ENCODE measurements around the gene AGK.

DNA sequence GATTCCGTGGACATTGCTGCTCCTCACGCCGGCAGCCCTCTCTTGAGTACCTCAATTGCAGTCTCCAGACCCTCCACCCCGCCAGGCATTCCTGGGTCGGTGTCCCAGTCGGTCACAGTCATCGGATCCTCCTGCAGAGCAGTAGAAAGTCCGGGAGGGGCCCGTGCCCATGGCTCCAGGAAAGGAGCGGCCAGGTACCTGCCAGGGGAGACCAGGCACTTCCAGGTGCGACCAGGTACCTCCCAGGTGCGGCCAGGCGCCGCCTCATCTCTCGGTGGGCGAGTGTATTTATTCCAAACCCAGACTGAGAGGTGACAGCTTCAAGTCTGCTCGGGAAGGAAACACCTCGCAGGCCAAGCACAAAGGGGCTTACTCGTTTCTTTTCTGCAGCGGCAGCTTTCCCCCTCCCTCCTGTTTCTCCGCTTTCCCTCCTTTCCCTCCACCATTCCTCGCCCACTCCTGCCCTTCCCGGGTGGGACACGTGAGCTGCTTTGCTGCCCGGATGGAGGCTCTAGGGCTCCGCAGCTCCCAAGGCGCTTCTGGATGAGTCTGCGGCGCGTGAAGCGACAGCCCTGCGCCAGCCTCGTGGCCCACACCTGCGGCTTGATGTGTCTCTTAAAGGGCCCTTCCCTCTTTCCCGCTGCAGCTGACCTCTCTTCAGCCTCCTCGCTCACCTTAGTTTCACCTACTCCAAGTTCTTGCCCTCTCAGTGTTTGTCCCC, 39.4 kb upstream of the AGK start:
- no peak for TF ChIP-seq ISL1 (CRISPR knock-in tag; IDR thresholded peaks at IDR 0.05)
- TF ChIP-seq PATZ1 (CRISPR knock-in tag; IDR thresholded peaks at IDR 0.05; ENCODE audit: borderline replicate concordance), result no peak
- no peak for TF ChIP-seq ZNF565 (CRISPR knock-in tag; conservative IDR thresholded peaks at IDR 0.05; ENCODE audit: low read depth)
- no peak for TF ChIP-seq CSDC2 (CRISPR knock-in tag; IDR thresholded peaks at IDR 0.05)
- TF ChIP-seq, protein P1, sequence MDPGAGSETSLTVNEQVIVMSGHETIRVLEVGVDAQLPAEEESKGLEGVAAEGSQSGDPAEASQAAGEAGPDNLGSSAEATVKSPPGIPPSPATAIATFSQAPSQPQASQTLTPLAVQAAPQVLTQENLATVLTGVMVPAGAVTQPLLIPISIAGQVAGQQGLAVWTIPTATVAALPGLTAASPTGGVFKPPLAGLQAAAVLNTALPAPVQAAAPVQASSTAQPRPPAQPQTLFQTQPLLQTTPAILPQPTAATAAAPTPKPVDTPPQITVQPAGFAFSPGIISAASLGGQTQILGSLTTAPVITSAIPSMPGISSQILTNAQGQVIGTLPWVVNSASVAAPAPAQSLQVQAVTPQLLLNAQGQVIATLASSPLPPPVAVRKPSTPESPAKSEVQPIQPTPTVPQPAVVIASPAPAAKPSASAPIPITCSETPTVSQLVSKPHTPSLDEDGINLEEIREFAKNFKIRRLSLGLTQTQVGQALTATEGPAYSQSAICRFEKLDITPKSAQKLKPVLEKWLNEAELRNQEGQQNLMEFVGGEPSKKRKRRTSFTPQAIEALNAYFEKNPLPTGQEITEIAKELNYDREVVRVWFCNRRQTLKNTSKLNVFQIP (CRISPR knock-in tag; IDR thresholded peaks at IDR 0.05; ENCODE audit: borderline replicate concordance, low read depth), result no peak
- TF ChIP-seq ZFP3 (CRISPR knock-in tag; IDR thresholded peaks at IDR 0.05), result no peak
- no peak for TF ChIP-seq ARNTL (CRISPR knock-in tag; IDR thresholded peaks at IDR 0.05; ENCODE audit: borderline replicate concordance, low read depth)
- TF ChIP-seq OSR1 (CRISPR knock-in tag; IDR thresholded peaks at IDR 0.05), result no peak
- TF ChIP-seq ZNF70 (CRISPR knock-in tag; IDR thresholded peaks at IDR 0.05), result no peak
- no peak for TF ChIP-seq TCF4 (CRISPR knock-in tag; IDR thresholded peaks at IDR 0.05; ENCODE audit: borderline replicate concordance)
- TF ChIP-seq ESRRG (CRISPR knock-in tag; IDR thresholded peaks at IDR 0.05), result no peak
- no peak for TF ChIP-seq ZFP30 (CRISPR knock-in tag; IDR thresholded peaks at IDR 0.05)
- no peak for TF ChIP-seq TOX (CRISPR knock-in tag; IDR thresholded peaks at IDR 0.05; ENCODE audit: borderline replicate concordance)

Data from SK-N-SH treated with all-trans-retinoic acid at 6 μM for 48 hours (cell line).